ENCODE data around the gene MYO6.
A peak's percentile ranks its signal among the peaks of the same experiment; 100 is the strongest.
"Not testable (repeated sequence)": the region's sequence is repeated elsewhere in the genome, so short reads cannot be mapped to it uniquely, and the experiment has no call there.

The MYO6 gene

GRCh38 chr6:75884822-75885221, 135.8 kb downstream of the MYO6 start:
- in situ Hi-C loops (cut with HindIII; ENCODE audit: low sequenced_read_pairs) = no loop called here
- no peak overlapping the region for H3K4me3 ChIP-seq (ENCODE audit: low read depth, low read length)
- TF ChIP-seq CTCF (IDR thresholded peaks at IDR 0.05; ENCODE audit: low read depth, low read length, missing control alignments) = no peak
- DNase-seq (ENCODE audit: low read depth) = no peak

GRCh38 chr6:75892384-75892783, 143.3 kb downstream of the MYO6 start:
- no peak overlapping the region for H3K4me3 ChIP-seq (ENCODE audit: low read depth, low read length)
- in situ Hi-C loops (cut with HindIII; ENCODE audit: low sequenced_read_pairs) = loop anchor here (5.0 kb wide), 1 partner anchor 105 kb away; no protein-coding TSS in a partner anchor
- DNase-seq (ENCODE audit: low read depth) = no peak
- TF ChIP-seq CTCF (IDR thresholded peaks at IDR 0.05; ENCODE audit: low read depth, low read length, missing control alignments) = no peak

GRCh38 chr6:75893058-75893775, 144.2 kb downstream of the MYO6 start:
- H3K4me3 ChIP-seq (ENCODE audit: low read depth, low read length) = no peak overlapping the region
- peak; percentile 52 for TF ChIP-seq CTCF (IDR thresholded peaks at IDR 0.05; ENCODE audit: low read depth, low read length, missing control alignments)
- in situ Hi-C loops (cut with HindIII; ENCODE audit: low sequenced_read_pairs) = loop anchor here (5.0 kb wide), 1 partner anchor 106 kb away; no protein-coding TSS in a partner anchor
- DNase-seq (ENCODE audit: low read depth) = peak; percentile 73

GRCh38 chr6:75893776-75894152, 144.7 kb downstream of the MYO6 start:
- no peak for DNase-seq (ENCODE audit: low read depth)
- no peak overlapping the region for H3K4me3 ChIP-seq (ENCODE audit: low read depth, low read length)
- TF ChIP-seq CTCF (IDR thresholded peaks at IDR 0.05; ENCODE audit: low read depth, low read length, missing control alignments) = no peak
- in situ Hi-C loops (cut with HindIII; ENCODE audit: low sequenced_read_pairs) = loop anchor here (5.0 kb wide), 1 partner anchor 106 kb away; no protein-coding TSS in a partner anchor

GRCh38 chr6:75896526-75896925, 147.5 kb downstream of the MYO6 start:
- in situ Hi-C loops (cut with HindIII; ENCODE audit: low sequenced_read_pairs) = no loop called here
- H3K4me3 ChIP-seq (ENCODE audit: low read depth, low read length) = no peak overlapping the region
- DNase-seq (ENCODE audit: low read depth) = no peak
- no peak for TF ChIP-seq CTCF (IDR thresholded peaks at IDR 0.05; ENCODE audit: low read depth, low read length, missing control alignments)

GRCh38 chr6:75900216-75900615, 151.2 kb downstream of the MYO6 start:
- H3K4me3 ChIP-seq (ENCODE audit: low read depth, low read length); DNase-seq (ENCODE audit: low read depth); in situ Hi-C loops (cut with HindIII; ENCODE audit: low sequenced_read_pairs): not testable (repeated sequence)

- H3K4me3 ChIP-seq (ENCODE audit: low read depth, low read length); DNase-seq (ENCODE audit: low read depth); in situ Hi-C loops (cut with HindIII; ENCODE audit: low sequenced_read_pairs): not testable (repeated sequence)
These were observed 156.1 kb downstream of the MYO6 start for GRCh38 chr6:75905129-75905528.

Measured in astrocyte of the cerebellum (primary cell).